ENCODE data around the gene MYT1. TPM values are rescaled to one million over a fixed set of nuclear protein-coding genes. Genes with fewer than 3 reads are reported as not detected.

MYT1 gene
- total RNA-seq, 1 experiment from 2014 or later, result 2.0 TPM

GRCh38 chr20:64260239-64260638, 96.0 kb downstream of the MYT1 start:
- ChIA-PET CTCF (interaction anchor here (0.6 kb wide), 1 partner anchor 277 kb away, joined by 3 read pairs; no protein-coding TSS in a partner anchor), POLR2A (no interaction called here)
- peaks cover 3% of the 10 kb centered on the region; the same call in 1 of the 2 replicates for H3K27me3 Mint-ChIP-seq (ENCODE audit: low read depth)
- TF ChIP-seq ZNF425 (CRISPR knock-in tag; conservative IDR thresholded peaks at IDR 0.05) (no peak), ZBTB21 (CRISPR knock-in tag; IDR thresholded peaks at IDR 0.05; ENCODE audit: borderline replicate concordance) (no peak), ZSCAN18 (CRISPR knock-in tag; IDR thresholded peaks at IDR 0.05) (no peak), GABPB1 (CRISPR knock-in tag; IDR thresholded peaks at IDR 0.05) (no peak), EMX1 (CRISPR knock-in tag; IDR thresholded peaks at IDR 0.05) (no peak), ZNF263 (CRISPR knock-in tag; IDR thresholded peaks at IDR 0.05; ENCODE audit: low read depth) (no peak), JAZF1 (CRISPR knock-in tag; IDR thresholded peaks at IDR 0.05) (no peak), ESRRA (CRISPR knock-in tag; IDR thresholded peaks at IDR 0.05; ENCODE audit: borderline replicate concordance) (no peak), E2F1 (CRISPR knock-in tag; IDR thresholded peaks at IDR 0.05) (no peak), ZMAT4 (CRISPR knock-in tag; IDR thresholded peaks at IDR 0.05) (no peak), NFATC4 (CRISPR knock-in tag; IDR thresholded peaks at IDR 0.05) (no peak), ZNF671 (CRISPR knock-in tag; IDR thresholded peaks at IDR 0.05) (no peak), E2F5 (CRISPR knock-in tag; IDR thresholded peaks at IDR 0.05) (no peak), HMGXB4 (CRISPR knock-in tag; IDR thresholded peaks at IDR 0.05) (no peak), CBFB (CRISPR knock-in tag; IDR thresholded peaks at IDR 0.05; ENCODE audit: low read depth) (no peak), ZNF121 (CRISPR knock-in tag; IDR thresholded peaks at IDR 0.05) (no peak)
- peaks cover 25% of the 10 kb centered on the region for H3K4me1 Mint-ChIP-seq
- no peaks in the 10 kb centered on the region for H3K9me3 Mint-ChIP-seq
- H3K27ac Mint-ChIP-seq, result no peak overlapping the region; the same call in 1 of the 2 replicates
- DNase-seq (ENCODE audit: low spot score), result no peak
- no peak for ATAC-seq
- no peak overlapping the region for H3K4me3 Mint-ChIP-seq
- H3K36me3 Mint-ChIP-seq, result no peaks in the 10 kb centered on the region; the same call in 1 of the 2 replicates

GRCh38 chr20:64261138-64261537, 96.9 kb downstream of the MYT1 start:
- peaks cover 23% of the 10 kb centered on the region for H3K4me1 Mint-ChIP-seq
- no peaks in the 10 kb centered on the region for H3K27me3 Mint-ChIP-seq (ENCODE audit: low read depth)
- no peak overlapping the region for H3K4me3 Mint-ChIP-seq
- DNase-seq (ENCODE audit: low spot score) (no peak), ATAC-seq (no peak)
- POLR2A ChIA-PET, result interaction anchor here (0.7 kb wide), 1 partner anchor 8 kb away, joined by 3 read pairs; no protein-coding TSS in a partner anchor
- H3K9me3 Mint-ChIP-seq, result no peaks in the 10 kb centered on the region
- H3K36me3 Mint-ChIP-seq, result no peaks in the 10 kb centered on the region; the same call in 1 of the 2 replicates
- CTCF ChIA-PET, result interaction anchor here (1.1 kb wide), 1 partner anchor 38 kb away, joined by 3 read pairs; no protein-coding TSS in a partner anchor
- peak overlapping the region; percentile 79 for H3K27ac Mint-ChIP-seq
- TF ChIP-seq ZNF317 (CRISPR knock-in tag; IDR thresholded peaks at IDR 0.05; ENCODE audit: borderline replicate concordance, low read depth) (no peak), ATF2 (CRISPR knock-in tag; IDR thresholded peaks at IDR 0.05; ENCODE audit: borderline replicate concordance, low read depth) (no peak), NR3C1 (CRISPR knock-in tag; conservative IDR thresholded peaks at IDR 0.05; ENCODE audit: low read depth) (no peak), AFF4 (CRISPR knock-in tag; IDR thresholded peaks at IDR 0.05; ENCODE audit: borderline replicate concordance) (no peak), NR1H2 (CRISPR knock-in tag; IDR thresholded peaks at IDR 0.05) (no peak), ZNF121 (CRISPR knock-in tag; IDR thresholded peaks at IDR 0.05) (no peak), ESRRA (CRISPR knock-in tag; IDR thresholded peaks at IDR 0.05; ENCODE audit: borderline replicate concordance) (no peak)
